RWPE1 (cell line): Measurements from ENCODE around the gene HCN4.

Experiments used
- CTCF ChIA-PET: fragments of 350-600 bp; sonication (Branson Sonifier 250); formaldehyde crosslinking; extraction: SDS; loops from one replicate; lab custom pipeline; 2021; lab: Yijun Ruan, JAX
- POLR2A ChIA-PET: fragments of 400-600 bp; formaldehyde crosslinking; extraction: SDS; loops from one replicate; lab custom pipeline; 2020; ENCODE audit warnings: antibody characterized with exemption; ENCODE audit not compliant: low non-redundant PET; lab: Yijun Ruan, JAX
- DNase-seq: peaks from one replicate; pipeline ENCODE4 v3.0.0; 2012; ENCODE audit warnings: low spot score
- H3K27ac ChIP-seq: fragments of 450-650 bp; 2 replicates; pipeline ENCODE4 v1.5.1; 2017
- TF ChIP-seq, protein P1 (sequence below): fragments of 450-650 bp; conservative IDR thresholded peaks from 2 replicates; pipeline ENCODE4 v1.5.1; 2017; ENCODE audit warnings: low read depth, mild to moderate bottlenecking

The HCN4 gene

GRCh38 chr15:73335471-73335870, 33.3 kb downstream of the HCN4 start:
- POLR2A ChIA-PET, result no interaction called here
- CTCF ChIA-PET, result no interaction called here
- TF ChIP-seq, protein P1, sequence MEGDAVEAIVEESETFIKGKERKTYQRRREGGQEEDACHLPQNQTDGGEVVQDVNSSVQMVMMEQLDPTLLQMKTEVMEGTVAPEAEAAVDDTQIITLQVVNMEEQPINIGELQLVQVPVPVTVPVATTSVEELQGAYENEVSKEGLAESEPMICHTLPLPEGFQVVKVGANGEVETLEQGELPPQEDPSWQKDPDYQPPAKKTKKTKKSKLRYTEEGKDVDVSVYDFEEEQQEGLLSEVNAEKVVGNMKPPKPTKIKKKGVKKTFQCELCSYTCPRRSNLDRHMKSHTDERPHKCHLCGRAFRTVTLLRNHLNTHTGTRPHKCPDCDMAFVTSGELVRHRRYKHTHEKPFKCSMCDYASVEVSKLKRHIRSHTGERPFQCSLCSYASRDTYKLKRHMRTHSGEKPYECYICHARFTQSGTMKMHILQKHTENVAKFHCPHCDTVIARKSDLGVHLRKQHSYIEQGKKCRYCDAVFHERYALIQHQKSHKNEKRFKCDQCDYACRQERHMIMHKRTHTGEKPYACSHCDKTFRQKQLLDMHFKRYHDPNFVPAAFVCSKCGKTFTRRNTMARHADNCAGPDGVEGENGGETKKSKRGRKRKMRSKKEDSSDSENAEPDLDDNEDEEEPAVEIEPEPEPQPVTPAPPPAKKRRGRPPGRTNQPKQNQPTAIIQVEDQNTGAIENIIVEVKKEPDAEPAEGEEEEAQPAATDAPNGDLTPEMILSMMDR, result no peak
- H3K27ac ChIP-seq, result no peak overlapping the region
- DNase-seq, result no peak

DNA sequence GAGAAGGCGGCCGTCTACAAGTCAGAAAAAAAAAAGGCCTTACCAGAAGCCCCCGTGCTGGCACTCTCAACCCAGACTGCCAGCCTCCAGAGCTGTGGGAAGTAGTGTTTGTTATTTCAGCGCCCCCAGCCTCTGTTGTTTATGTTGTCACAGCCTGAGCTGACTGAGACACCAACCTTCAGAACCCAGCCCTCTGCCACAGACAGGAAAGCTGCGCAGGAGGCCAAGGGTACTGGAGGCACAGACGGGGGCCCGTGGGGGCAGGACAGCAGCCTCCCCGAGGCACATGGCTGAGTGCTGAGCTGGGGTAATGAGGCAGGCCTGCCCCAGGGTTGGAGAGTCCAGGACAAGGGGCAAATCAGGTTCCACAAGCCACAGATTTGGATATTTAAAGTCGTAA, 33.7 kb downstream of the HCN4 start:
- ChIA-PET CTCF (no interaction called here), POLR2A (no interaction called here)
- no peak overlapping the region for H3K27ac ChIP-seq
- TF ChIP-seq, protein P1, result no peak
- DNase-seq, result no peak

GRCh38 chr15:73334086-73334485, 34.7 kb downstream of the HCN4 start:
- no peak overlapping the region for H3K27ac ChIP-seq
- no peak for DNase-seq
- TF ChIP-seq, protein P1, result no peak
- POLR2A ChIA-PET, result no interaction called here
- CTCF ChIA-PET, result interaction anchor here (0.7 kb wide), 1 partner anchor 245 kb away, joined by 3 read pairs; no protein-coding TSS in a partner anchor

DNA sequence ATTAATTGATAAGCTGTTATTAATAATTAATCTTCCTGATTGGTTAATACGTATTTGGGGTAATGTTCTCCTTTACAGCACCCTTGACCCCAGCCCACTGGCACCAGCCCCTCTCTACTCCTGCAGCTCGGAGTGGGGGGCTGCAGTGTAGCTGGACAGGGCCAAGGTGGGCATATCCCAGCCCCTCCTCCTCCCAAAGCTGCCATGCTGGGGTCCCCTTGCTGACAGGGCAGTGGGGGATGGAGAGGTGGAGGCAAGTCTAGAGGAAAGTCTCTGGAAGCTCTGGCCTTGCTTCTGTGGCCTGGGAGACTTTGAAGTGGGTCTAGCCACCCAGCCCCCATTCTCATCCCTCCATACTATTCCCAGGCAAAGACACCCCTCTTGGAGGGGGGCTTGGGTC, 35.8 kb downstream of the HCN4 start:
- POLR2A ChIA-PET, result no interaction called here
- TF ChIP-seq, protein P1, result no peak
- H3K27ac ChIP-seq, result no peak overlapping the region
- CTCF ChIA-PET, result no interaction called here
- no peak for DNase-seq

GRCh38 chr15:73331991-73332925, 36.5 kb downstream of the HCN4 start:
- CTCF ChIA-PET, result interaction anchor here (0.6 kb wide), 1 partner anchor 40 kb away, joined by 5 read pairs; no protein-coding TSS in a partner anchor
- no peak for DNase-seq
- TF ChIP-seq, protein P1, result no peak
- no peak overlapping the region for H3K27ac ChIP-seq
- POLR2A ChIA-PET, result no interaction called here

- no peak overlapping the region for H3K27ac ChIP-seq
- TF ChIP-seq, protein P1, result no peak
- no peak for DNase-seq
- ChIA-PET CTCF (interaction anchor here (0.6 kb wide), 1 partner anchor 40 kb away, joined by 5 read pairs; no protein-coding TSS in a partner anchor), POLR2A (no interaction called here)
Measured at GRCh38 chr15:73331501-73331900, 37.3 kb downstream of the HCN4 start.
